ENCODE data around the gene BSCL2.

Gene BSCL2

DNA sequence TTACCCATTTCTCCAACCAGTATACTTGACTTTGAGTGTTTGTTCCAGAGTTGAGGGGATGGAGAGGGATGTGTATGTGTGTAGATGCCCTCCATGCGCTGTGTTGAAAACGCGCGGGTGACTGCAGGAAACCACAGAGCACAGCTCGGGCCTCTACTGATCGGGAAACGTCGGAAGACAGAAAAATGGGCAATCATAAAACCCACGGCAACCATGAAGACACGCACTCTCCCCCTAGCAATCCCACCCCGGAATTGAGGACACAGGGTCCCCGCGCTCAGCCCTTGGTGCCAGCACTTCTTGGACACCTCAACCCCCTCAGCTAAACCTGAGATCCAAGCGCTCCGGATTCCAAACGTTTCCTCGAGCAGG lies 36.0 kb downstream of the BSCL2 start:
- TF ChIP-seq POLR2AphosphoS5 (IDR thresholded peaks at IDR 0.05; ENCODE audit: low read depth, low read length) = no peak
- TF ChIP-seq FOXP2 (optimal IDR thresholded peaks at IDR 0.05; ENCODE audit: borderline replicate concordance, extremely low read depth, extremely low read length, insufficient read depth) = no peak
- TF ChIP-seq TAF1 (IDR thresholded peaks at IDR 0.05; ENCODE audit: borderline replicate concordance, insufficient read depth, low read length) = no peak
- no peak for TF ChIP-seq SIN3A (IDR thresholded peaks at IDR 0.05; ENCODE audit: borderline replicate concordance, insufficient read depth, low read length)
- TF ChIP-seq, protein P1, sequence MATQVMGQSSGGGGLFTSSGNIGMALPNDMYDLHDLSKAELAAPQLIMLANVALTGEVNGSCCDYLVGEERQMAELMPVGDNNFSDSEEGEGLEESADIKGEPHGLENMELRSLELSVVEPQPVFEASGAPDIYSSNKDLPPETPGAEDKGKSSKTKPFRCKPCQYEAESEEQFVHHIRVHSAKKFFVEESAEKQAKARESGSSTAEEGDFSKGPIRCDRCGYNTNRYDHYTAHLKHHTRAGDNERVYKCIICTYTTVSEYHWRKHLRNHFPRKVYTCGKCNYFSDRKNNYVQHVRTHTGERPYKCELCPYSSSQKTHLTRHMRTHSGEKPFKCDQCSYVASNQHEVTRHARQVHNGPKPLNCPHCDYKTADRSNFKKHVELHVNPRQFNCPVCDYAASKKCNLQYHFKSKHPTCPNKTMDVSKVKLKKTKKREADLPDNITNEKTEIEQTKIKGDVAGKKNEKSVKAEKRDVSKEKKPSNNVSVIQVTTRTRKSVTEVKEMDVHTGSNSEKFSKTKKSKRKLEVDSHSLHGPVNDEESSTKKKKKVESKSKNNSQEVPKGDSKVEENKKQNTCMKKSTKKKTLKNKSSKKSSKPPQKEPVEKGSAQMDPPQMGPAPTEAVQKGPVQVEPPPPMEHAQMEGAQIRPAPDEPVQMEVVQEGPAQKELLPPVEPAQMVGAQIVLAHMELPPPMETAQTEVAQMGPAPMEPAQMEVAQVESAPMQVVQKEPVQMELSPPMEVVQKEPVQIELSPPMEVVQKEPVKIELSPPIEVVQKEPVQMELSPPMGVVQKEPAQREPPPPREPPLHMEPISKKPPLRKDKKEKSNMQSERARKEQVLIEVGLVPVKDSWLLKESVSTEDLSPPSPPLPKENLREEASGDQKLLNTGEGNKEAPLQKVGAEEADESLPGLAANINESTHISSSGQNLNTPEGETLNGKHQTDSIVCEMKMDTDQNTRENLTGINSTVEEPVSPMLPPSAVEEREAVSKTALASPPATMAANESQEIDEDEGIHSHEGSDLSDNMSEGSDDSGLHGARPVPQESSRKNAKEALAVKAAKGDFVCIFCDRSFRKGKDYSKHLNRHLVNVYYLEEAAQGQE (IDR thresholded peaks at IDR 0.05; ENCODE audit: insufficient read depth in 1 of 2, low read depth in 2 of 2, low read length in 2 of 2) = no peak

GRCh38 chr11:62669420-62670161 lies 37.6 kb downstream of the BSCL2 start:
- no peak for TF ChIP-seq TAF1 (IDR thresholded peaks at IDR 0.05; ENCODE audit: borderline replicate concordance, insufficient read depth, low read length)
- TF ChIP-seq, protein P1 (IDR thresholded peaks at IDR 0.05; ENCODE audit: insufficient read depth in 1 of 2, low read depth in 2 of 2, low read length in 2 of 2) = no peak
- TF ChIP-seq FOXP2 (optimal IDR thresholded peaks at IDR 0.05; ENCODE audit: borderline replicate concordance, extremely low read depth, extremely low read length, insufficient read depth) = no peak
- TF ChIP-seq POLR2AphosphoS5 (IDR thresholded peaks at IDR 0.05; ENCODE audit: low read depth, low read length) = no peak
- no peak for TF ChIP-seq SIN3A (IDR thresholded peaks at IDR 0.05; ENCODE audit: borderline replicate concordance, insufficient read depth, low read length)

GRCh38 chr11:62667460-62667859 lies 39.8 kb downstream of the BSCL2 start:
- TF ChIP-seq POLR2AphosphoS5 (IDR thresholded peaks at IDR 0.05; ENCODE audit: low read depth, low read length) (no peak), SIN3A (IDR thresholded peaks at IDR 0.05; ENCODE audit: borderline replicate concordance, insufficient read depth, low read length) (0 out of 2 replicates have a peak, but pooled peaks have one; percentile 55)

- TF ChIP-seq POLR2AphosphoS5 (IDR thresholded peaks at IDR 0.05; ENCODE audit: low read depth, low read length) (peak; percentile 66; the same call in 1 of the 2 replicates), SIN3A (IDR thresholded peaks at IDR 0.05; ENCODE audit: borderline replicate concordance, insufficient read depth, low read length) (peak; percentile 62; the same call in 1 of the 2 replicates), TAF1 (IDR thresholded peaks at IDR 0.05; ENCODE audit: borderline replicate concordance, insufficient read depth, low read length) (no peak), FOXP2 (optimal IDR thresholded peaks at IDR 0.05; ENCODE audit: borderline replicate concordance, extremely low read depth, extremely low read length, insufficient read depth) (peak; percentile 36)
- TF ChIP-seq, protein P1 (IDR thresholded peaks at IDR 0.05; ENCODE audit: insufficient read depth in 1 of 2, low read depth in 2 of 2, low read length in 2 of 2) = no peak
Observed at GRCh38 chr11:62666259-62666926, 40.8 kb downstream of the BSCL2 start.

GRCh38 chr11:62665599-62666258 lies 41.5 kb downstream of the BSCL2 start:
- TF ChIP-seq, protein P1 (IDR thresholded peaks at IDR 0.05; ENCODE audit: insufficient read depth in 1 of 2, low read depth in 2 of 2, low read length in 2 of 2) = no peak
- peak; percentile 47; the same call in 1 of the 2 replicates for TF ChIP-seq TAF1 (IDR thresholded peaks at IDR 0.05; ENCODE audit: borderline replicate concordance, insufficient read depth, low read length)
